ENCODE results near the gene IRF2BP1.

Gene IRF2BP1

GRCh38 chr19:45860359-45861259 is 25.3 kb downstream of the IRF2BP1 start:
- no peak for DNase-seq

- DNase-seq, result no peak
These were observed 31.7 kb downstream of the IRF2BP1 start for GRCh38 chr19:45854167-45854778.

- no peak for DNase-seq
These were observed 33.0 kb downstream of the IRF2BP1 start for GRCh38 chr19:45852983-45853382.

GRCh38 chr19:45852145-45852750 is 33.7 kb downstream of the IRF2BP1 start:
- DNase-seq, result no peak

GRCh38 chr19:45848922-45849321 is 37.0 kb downstream of the IRF2BP1 start:
- no peak for DNase-seq

GRCh38 chr19:45847663-45848062 is 38.3 kb downstream of the IRF2BP1 start:
- DNase-seq, result no peak

GRCh38 chr19:45842198-45842597 is 43.7 kb downstream of the IRF2BP1 start:
- DNase-seq, result no peak

- DNase-seq, result no peak
These were observed 51.0 kb downstream of the IRF2BP1 start for GRCh38 chr19:45834970-45835369.

Measured in CD4-positive, alpha-beta T cell treated with Interferon gamma for 1 hour (primary cell).